CD4-positive, alpha-beta T cell treated with Interleukin-10 for 1 hour (primary cell): ENCODE data around the gene GADD45G.

Experiments
- DNase-seq: peaks from one replicate; pipeline ENCODE4 v3.0.0-alpha.2; 2020

Gene GADD45G

DNA sequence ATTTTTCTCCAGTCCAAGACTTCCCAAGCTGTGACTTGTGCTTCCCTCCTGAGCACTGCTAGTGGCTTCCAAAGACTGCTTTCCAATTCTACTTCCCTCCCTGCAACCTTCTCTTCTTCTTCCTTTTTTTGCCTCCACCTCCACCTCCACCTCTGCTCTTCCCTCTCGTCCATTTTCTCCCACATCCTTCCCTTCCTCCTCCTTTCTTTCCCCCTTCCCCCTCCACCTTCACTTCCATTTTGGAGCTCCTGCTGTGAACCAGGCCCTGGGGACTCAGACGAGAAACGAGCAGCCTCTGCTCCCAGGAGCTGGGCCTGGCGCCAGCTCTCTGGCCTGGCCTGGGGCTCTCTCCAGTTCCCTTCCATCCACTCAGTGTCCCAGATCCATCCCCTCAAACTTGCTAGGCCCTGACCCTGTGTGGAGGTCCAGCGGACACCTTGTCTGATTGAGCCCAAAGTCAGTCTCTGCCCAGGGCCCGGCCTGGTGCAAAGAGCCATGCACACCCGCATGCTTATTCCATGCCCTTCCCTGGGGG lies 5.6 kb downstream of the GADD45G start:
- no peak for DNase-seq

DNA sequence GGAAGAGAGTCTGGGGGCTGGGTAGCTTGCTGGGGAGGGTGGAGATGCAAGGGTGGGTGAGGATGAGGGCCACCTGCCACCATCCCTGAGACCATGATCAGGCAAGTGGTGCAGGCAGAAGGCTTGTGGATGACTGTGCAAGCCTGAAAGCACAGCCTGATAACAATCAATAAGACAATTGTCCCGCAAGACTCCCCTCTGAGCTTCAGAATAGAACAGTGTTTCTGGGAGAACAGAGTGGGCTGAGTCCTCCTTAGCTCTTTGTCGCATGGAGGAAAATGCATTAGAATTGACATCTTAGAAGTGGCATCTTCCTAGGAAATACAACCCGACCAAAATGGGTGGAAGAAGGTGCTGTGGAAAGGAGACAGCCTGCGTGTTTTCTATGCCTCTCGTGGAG lies 6.6 kb downstream of the GADD45G start:
- no peak for DNase-seq

GRCh38 chr9:89612566-89613278 lies 7.9 kb downstream of the GADD45G start:
- no peak for DNase-seq

DNA sequence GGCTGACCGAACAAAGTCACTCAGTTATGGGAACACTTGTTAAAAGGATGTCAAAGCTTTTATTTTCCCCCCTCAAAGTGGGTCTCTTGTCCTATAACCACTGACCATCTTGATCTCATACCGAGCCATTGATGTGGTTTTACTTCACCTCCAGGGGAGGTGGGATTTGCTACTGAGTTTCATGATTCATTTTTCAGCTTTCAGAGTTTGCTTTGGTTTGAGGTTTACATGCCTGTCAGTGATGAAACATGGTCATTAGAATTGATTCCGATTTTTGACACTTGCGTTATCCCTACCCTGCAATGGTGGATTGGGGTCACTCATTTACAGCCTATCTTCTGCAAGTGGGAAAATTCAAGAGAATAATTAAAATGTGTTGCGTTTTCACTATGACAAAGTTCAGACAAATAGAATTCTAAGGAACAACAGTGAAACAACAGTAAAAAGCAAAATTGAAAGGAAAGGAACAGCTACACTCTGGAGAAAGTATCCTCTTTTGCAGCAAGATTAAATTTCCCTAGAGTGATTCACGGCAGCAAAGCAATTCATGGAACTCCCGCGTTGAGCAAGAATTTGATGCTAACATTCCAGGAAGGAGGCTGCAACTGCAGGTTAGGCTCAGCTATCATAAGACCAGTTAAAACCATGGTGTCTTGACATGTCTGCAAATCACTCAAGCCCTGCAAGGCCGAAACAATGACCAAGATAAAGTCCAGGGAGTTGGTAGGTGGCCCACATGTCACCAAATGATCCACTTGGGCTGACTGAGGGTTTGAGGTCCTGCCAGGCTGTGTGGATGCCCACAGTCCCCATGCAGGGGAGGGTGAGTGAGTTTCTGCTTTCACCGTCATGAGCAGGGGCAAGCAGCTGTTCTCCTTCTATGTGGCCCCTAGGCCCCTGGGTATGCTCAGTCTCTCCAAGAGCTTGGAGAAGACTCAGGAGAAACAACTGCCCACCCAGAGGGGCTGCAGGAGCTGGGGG lies 9.4 kb downstream of the GADD45G start:
- DNase-seq = no peak

DNA sequence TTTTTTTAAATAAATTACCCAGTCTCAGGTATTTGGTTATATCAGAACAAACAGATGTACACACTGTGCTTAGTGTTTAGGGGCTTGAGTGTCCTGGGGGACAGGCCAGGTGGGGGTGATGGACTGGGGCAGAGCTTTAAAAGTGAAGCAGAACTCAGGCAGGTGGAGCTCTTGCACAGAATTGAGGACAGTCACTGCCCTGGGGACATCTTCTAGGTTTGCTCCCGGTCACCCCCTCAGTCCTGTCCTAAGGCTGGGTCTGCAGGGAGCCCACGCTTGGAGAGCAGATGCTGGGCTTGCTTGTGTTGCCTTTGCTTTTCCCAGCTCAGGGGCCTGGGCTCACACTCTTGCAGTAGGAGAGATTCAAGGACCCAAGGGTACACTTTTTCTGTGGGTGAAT lies 10.8 kb downstream of the GADD45G start:
- DNase-seq = no peak

GRCh38 chr9:89616411-89616810 lies 11.6 kb downstream of the GADD45G start:
- no peak for DNase-seq

- no peak for DNase-seq
These were observed 13.2 kb downstream of the GADD45G start for GRCh38 chr9:89617978-89618377.

DNA sequence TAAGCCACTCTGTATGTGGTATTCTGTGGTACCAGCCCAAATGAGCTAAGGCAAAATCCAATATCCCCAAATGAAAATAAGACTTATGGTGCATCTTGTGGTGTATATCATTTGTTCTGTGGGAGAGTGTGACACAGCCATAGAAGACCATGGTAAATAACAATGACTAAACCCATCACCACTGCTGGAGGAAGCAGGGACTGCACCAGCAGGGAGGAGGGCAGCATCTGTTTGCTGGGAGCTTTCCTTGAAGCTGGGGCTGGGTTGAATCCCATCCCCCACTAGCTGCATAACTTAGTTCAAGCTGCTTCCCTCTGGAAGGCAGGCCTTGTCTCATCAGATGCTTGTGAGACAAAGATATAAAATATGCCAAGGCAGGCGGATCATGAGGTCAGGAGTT lies 14.2 kb downstream of the GADD45G start:
- no peak for DNase-seq

DNA sequence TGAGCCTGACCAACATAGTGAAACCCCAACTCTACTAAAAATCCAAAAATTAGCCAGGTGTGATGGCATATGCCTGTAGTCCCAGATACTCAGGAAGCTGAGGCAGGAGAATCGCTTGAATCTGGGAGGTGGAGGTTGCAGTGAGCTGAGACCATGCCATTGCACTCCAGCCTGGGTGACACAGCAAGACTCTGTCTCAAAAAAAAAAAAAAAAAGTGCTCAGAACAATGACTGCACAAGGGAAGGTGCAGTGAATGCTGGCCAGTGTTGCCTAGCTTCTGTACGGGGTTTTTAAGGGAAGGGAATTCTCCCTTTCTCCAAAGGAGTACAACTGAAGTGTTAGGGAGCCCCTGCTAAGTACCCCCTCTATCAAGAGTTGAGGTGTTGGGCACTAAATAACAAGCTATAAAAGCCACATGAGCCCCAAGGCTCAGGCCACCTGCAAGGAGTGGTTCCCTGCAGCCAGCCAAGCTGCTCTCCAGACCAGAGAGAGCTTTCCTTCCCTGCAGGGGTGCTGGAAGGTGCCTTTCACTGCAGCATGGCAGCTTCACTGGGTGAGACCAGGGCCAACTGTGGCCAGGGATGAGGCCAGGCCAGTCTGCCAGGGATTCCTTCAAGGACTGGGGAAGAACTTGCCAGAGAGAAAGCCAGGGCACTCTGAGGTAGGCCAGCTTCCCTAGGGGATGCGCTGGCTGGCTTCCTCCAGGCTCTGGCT lies 14.8 kb downstream of the GADD45G start:
- no peak for DNase-seq

DNA sequence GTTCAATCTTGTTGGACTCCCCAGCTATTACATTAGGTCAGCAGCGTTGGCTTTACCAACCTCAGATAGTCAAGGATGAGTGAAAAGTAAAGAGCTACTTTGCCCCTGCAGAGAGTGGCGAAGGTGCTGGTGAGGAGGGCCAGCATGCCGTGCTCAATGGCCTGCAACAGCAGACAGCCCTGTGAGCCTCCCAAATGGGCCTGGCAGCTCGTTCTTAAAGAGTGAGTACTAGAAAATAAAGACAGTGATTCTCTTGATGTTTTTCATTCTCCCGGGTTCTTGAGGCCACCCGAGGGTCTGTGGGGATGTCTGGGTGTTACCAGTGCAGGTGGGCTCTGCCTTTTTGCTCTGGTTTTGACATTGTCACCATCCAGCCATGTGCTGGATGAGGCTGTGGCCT lies 16.2 kb downstream of the GADD45G start:
- DNase-seq = no peak

GRCh38 chr9:89621676-89622075 lies 16.9 kb downstream of the GADD45G start:
- DNase-seq = no peak

DNA sequence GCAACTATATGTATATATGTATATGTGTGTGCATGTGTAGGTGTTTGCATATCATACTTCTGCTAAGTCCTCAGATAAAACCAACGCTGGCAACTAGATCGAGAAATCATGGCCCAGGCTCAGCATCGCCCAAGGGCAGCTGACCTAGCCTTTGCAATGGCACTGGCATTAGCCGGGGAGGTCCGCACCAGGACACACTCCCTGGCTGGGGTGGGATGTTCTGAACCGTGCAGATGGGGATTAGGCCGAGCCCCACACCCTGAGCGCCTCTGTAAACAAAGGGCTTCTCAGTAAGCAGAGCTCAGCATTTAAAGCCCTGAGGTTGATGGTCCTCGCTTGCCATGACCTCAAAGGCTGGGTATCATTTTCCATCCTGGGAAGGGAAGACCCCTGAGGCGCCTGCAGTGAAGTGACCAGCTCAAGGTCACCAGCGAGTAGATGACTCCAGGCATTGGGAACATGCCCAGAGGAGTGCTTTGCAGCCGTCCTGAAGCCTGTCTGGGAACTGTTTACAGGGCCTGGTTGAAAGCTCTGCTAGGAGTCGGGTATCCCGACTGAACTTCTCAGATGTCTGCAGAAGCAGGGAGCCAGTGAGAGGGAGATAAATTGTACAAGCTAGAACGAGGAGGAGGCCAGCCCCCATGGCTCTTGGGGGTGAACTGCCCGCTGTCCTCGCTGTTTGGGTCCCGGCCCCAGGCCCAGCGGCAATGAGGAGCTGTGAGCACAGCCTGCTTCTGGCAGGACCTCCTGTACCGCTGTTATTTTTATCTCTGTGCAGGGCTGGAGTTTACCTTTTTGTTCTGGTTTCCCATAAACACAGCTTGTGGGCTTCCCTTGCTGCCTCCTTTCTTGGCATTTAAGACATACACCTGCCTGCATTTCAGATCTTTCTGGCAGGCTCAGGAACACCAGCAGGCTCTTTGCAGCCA lies 18.4 kb downstream of the GADD45G start:
- DNase-seq = no peak

DNA sequence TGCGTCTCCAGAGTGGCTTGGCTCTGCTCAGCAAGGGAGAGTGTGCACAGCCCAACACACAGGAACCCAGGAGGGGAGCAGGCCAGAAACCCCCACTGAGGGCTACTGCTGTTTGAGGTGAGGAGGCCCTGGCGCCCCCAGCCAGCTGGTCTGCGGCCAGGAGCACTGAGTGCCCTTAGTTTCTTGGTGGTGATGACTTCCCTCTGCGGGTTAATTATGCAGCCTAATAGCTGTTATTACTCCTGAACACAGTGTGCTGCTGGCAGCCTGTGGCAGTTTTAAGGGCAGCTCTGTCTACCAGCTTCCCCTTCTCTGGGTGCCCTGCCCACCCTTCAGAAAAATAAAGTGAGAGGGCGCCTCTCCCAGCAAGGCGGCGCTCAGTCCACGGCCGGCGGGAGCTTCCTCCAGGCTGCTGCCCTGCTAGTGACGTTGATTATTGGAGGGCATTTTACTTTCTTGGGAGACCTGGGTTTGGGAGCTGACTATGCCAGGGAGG lies 19.2 kb downstream of the GADD45G start:
- no peak for DNase-seq

DNA sequence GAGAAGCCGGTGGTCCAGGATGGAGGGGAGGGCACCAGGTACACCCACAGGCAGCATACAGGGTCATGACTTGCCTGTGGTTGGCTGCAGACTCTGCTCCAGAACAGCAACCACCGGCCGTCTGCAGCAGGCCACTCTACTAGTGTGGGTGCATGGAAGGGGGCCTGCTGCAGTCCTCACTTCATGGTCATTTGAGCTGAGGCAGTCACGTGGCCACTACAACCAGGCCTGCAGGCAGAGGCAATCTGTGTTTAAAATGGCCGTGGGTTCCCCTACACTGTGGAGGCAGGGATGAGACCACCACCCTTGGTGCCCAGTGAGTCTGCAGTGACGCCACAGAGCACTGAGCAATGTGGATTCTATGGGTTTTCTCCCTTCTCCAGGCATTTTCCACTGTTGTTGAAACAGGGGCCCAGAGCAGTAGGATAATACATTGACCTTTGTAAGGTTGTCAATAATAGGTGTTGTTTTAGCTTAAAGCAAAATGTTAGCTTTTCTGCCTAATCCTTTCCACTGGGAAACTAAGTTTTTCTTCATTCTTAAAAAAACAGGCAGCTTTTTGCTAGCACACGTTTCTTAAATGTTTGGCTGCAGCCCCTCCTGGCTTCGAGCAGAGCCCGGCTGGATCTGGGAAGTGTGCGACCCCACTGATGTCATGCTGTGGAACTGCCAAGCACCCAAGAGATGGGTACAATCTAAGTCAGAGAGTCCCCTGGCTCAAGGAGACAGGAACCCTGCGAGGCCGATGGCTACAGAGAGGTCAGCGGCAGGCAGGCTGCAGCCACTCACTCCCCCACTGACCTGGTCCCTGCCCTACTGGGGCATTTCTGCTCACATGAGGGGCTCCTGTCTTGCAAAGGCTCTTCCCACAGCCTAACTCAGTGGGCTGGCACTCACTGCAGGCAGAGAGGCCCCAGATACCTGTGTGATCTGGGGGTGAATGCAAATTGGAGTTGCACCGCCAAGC lies 21.2 kb downstream of the GADD45G start:
- DNase-seq = no peak

- DNase-seq = no peak
These were observed 22.0 kb downstream of the GADD45G start for GRCh38 chr9:89626741-89627265.

DNA sequence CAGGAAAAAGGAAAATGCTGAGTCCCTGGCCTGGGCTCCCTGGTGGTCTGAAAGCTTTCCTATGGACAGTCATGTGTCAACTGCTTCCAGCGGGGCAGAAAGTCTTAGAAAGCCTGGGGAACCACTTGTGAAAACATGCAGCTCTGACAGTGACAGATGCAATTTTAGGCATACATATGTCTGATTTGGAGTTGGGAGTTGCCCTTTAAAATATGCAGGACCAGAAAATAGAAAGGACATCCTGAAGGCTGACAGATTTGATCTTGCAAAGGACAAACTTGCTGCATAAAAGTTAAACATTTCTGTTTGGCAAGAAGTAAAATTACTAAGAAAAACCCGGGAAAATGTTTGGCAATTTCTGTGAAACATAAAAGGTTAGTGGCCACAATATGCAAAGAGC lies 23.8 kb downstream of the GADD45G start:
- no peak for DNase-seq

- no peak for DNase-seq
These were observed 24.5 kb downstream of the GADD45G start for GRCh38 chr9:89629081-89629976.

DNA sequence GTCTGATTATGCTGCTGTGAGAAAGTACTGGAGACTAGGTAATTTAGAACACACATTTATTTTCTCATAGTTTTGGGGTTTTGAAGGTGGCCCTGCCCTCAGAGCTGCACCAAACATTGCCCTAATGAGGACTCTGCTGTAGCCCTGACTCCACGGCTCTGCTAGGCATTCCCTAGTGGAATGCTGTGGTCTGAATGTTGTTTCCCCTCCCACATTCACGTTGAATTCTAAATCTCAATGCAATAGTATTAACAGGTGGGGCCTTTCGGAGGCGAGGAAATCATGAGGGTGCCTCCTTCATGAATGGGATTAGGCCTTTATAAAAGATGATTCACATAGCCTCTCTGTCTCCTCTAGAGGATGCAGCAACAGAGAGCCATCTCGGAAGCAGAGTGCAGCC lies 25.7 kb downstream of the GADD45G start:
- DNase-seq = no peak

DNA sequence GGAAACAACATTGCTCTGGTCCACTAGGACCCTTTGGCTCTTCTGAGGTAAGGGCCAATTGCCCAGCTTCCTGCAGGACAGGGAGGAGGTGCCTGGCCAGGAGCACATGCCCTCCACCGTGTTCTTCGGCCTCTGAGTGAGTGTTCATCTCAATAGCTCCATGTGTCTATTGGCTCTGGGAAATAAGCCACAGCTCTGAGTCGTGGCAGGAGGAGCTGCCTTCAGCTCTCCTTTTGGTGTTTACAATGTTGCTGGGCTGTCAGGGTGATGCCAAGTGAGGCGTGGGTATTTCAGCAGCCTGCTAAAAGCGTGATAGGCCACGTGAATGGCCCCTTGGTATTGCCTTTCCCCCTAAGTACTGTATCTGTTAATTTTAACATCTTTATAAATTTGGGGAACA lies 26.6 kb downstream of the GADD45G start:
- DNase-seq = no peak
